22Rv1 (cell line): Measurements from ENCODE around the gene PTGES3L.

Experiments used
- ZFX ChIP-seq: fragments of 450-650 bp; IDR thresholded peaks from 2 replicates; pipeline ENCODE4 v1.6.1; 2017; ENCODE audit warnings: antibody characterized with exemption, borderline replicate concordance
- TF ChIP-seq, protein P1 (sequence below): fragments of 450-650 bp; IDR thresholded peaks from 2 replicates; pipeline ENCODE4 v1.5.1; 2017; ENCODE audit warnings: mild to moderate bottlenecking

DNA sequence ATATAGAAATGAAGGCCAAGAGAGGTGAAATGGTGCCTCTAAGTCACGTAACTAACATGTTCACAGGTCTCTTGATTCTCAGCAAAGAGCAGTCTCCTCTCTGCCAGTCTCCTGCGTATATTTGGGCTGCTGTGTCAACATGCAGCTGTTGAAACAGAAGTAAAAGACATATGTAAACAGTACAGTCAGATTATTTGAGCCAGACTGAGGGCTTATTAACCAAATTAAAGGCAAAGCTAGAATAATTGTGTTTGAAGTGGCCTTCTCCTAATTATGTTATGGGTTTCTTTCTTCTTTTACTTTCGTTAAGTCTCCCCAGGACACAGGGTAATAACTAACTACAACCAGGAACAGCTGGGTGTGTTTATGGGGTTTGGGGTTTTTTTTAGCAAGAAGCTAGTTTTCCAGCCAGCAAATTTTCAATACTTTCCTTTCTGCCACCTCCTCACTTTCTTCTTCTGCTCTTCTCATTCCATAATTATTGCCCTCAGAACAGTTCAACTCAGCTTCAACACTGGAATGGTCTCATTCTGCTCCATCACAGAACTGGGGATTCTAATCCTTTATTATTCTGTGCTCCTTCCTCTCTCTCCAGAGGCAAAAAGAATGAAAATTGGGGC, 60.9 kb downstream of the PTGES3L start:
- TF ChIP-seq, protein P1, sequence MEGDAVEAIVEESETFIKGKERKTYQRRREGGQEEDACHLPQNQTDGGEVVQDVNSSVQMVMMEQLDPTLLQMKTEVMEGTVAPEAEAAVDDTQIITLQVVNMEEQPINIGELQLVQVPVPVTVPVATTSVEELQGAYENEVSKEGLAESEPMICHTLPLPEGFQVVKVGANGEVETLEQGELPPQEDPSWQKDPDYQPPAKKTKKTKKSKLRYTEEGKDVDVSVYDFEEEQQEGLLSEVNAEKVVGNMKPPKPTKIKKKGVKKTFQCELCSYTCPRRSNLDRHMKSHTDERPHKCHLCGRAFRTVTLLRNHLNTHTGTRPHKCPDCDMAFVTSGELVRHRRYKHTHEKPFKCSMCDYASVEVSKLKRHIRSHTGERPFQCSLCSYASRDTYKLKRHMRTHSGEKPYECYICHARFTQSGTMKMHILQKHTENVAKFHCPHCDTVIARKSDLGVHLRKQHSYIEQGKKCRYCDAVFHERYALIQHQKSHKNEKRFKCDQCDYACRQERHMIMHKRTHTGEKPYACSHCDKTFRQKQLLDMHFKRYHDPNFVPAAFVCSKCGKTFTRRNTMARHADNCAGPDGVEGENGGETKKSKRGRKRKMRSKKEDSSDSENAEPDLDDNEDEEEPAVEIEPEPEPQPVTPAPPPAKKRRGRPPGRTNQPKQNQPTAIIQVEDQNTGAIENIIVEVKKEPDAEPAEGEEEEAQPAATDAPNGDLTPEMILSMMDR, result no peak
- TF ChIP-seq ZFX, result no peak
